Measurements from ENCODE around the gene PSMC2. TPM values are rescaled to one million over a fixed set of nuclear protein-coding genes. Genes with fewer than 3 reads are reported as not detected.

The PSMC2 gene
- total and polyA plus RNA-seq, 10 of the 15 experiments (the other 5 are each of a cell fraction or from before 2014, with no cell fraction given) = 117 to 347 (median 220) TPM

GRCh38 chr7:103344453-103345149 lies 2.8 kb upstream of the PSMC2 start, which contains the start of gene DNAJC2 (continued):
- TF ChIP-seq ZNF207 (IDR thresholded peaks at IDR 0.05; ENCODE audit: borderline replicate concordance) (peak; percentile 71; the same call in 1 of the 2 replicates), ZNF592 (IDR thresholded peaks at IDR 0.05) (0 out of 2 replicates have a peak, but pooled peaks have one; percentile 22), ETV6 (conservative IDR thresholded peaks at IDR 0.05 in 1 of 2, IDR thresholded peaks at IDR 0.05 in 1 of 2; ENCODE audit: borderline replicate concordance in 1 of 2, low read depth in 1 of 2) (0 out of 4 replicates have a peak, but pooled peaks of 1 of the 2 experiments have one; percentile 48), NKRF (conservative IDR thresholded peaks at IDR 0.05) (peak; percentile 96), ESRRA (IDR thresholded peaks at IDR 0.05; ENCODE audit: low read length) (peak; percentile 70), RELA (IDR thresholded peaks at IDR 0.05; ENCODE audit: borderline replicate concordance, partially characterized antibody) (no peak), MTA2 (IDR thresholded peaks at IDR 0.05; ENCODE audit: low read depth) (peak; percentile 42; the same call in 1 of the 2 replicates), SIX5 (IDR thresholded peaks at IDR 0.05; ENCODE audit: low read depth, low read length, severe bottlenecking) (peak; percentile 62), FOS (IDR thresholded peaks at IDR 0.05; ENCODE audit: borderline replicate concordance, extremely low read depth, insufficient read length) (no peak), SKIL (IDR thresholded peaks at IDR 0.05; ENCODE audit: low read depth, poor library complexity, severe bottlenecking) (peak; percentile 94), NFIC (IDR thresholded peaks at IDR 0.05; ENCODE audit: low read depth, low read length) (no peak), YBX1 (IDR thresholded peaks at IDR 0.05) (no peak), GATAD2B (conservative IDR thresholded peaks at IDR 0.05; ENCODE audit: low read depth) (peak; percentile 91), PML (IDR thresholded peaks at IDR 0.05; ENCODE audit: low read length) (peak; percentile 85; the same call in 1 of the 2 replicates), SIN3A (IDR thresholded peaks at IDR 0.05; ENCODE audit: low read depth, low read length) (peak; percentile 92), ATF7 (IDR thresholded peaks at IDR 0.05; ENCODE audit: low read depth) (peak; percentile 89), STAT3 (IDR thresholded peaks at IDR 0.05; ENCODE audit: low read depth, low read length) (0 out of 2 replicates have a peak, but pooled peaks have one; percentile 12), MAX (IDR thresholded peaks at IDR 0.05; ENCODE audit: low read depth, low read length) (peak; percentile 92)
